GM20000 (cell line): ENCODE results near the gene TKTL1.
"Not testable (repeated sequence)": the region's sequence is repeated elsewhere in the genome, so short reads cannot be mapped to it uniquely, and the experiment has no call there.

Experiments
- DNase-seq: peaks from one replicate; pipeline ENCODE4 v3.0.0; 2012; ENCODE audit warnings: low spot score
- TF ChIP-seq, protein P1 (sequence below): IDR thresholded peaks from 2 replicates; pipeline ENCODE4 v1.5.1; 2012; ENCODE audit warnings: mild to moderate bottlenecking, control low read depth; ENCODE audit errors: extremely low read depth, missing control alignments

The TKTL1 gene

DNA sequence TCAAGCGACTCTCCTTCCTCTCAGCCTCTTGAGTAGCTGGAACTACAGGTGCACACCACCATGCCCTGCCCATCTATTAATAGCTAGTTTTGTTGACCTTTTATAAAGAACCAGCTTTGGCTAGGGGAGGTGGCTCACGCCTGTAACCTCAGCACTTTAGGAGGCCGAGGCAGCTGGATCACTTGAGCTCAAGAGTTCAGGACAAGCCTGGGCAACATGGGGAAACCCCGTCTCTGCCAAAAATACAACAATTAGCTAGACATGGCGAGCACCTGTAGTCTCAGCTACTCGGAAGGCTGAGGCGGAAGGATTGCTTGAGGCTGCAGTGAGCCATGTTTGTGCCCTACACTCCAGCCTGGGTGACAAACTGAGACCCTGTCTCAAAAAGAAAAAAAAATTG lies 2.7 kb downstream of the TKTL1 start:
- TF ChIP-seq, protein P1, sequence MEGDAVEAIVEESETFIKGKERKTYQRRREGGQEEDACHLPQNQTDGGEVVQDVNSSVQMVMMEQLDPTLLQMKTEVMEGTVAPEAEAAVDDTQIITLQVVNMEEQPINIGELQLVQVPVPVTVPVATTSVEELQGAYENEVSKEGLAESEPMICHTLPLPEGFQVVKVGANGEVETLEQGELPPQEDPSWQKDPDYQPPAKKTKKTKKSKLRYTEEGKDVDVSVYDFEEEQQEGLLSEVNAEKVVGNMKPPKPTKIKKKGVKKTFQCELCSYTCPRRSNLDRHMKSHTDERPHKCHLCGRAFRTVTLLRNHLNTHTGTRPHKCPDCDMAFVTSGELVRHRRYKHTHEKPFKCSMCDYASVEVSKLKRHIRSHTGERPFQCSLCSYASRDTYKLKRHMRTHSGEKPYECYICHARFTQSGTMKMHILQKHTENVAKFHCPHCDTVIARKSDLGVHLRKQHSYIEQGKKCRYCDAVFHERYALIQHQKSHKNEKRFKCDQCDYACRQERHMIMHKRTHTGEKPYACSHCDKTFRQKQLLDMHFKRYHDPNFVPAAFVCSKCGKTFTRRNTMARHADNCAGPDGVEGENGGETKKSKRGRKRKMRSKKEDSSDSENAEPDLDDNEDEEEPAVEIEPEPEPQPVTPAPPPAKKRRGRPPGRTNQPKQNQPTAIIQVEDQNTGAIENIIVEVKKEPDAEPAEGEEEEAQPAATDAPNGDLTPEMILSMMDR = no peak
- DNase-seq = no peak

DNA sequence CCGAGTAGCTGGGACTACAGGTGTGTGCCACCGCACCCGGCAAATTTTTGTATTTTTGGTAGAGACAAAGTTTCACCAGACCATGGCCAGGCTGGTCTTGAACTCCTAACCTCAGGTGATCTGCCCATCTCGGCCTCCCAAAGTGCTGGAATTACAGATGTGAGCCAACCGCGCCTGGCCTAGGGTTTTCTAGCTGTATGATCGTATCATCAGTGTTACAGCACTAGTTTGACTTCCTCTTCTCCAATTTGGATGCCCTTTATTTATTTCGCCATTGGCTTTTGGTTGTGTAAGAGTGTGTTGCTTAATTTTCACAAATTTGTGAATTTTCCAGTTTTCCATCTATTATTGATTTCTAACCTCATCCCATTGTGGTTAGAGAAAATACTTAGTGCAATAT lies 5.2 kb downstream of the TKTL1 start:
- TF ChIP-seq, protein P1 = no peak
- no peak for DNase-seq

- DNase-seq = not testable (repeated sequence)
These were observed 7.4 kb downstream of the TKTL1 start for GRCh38 chrX:154302998-154303397.

DNA sequence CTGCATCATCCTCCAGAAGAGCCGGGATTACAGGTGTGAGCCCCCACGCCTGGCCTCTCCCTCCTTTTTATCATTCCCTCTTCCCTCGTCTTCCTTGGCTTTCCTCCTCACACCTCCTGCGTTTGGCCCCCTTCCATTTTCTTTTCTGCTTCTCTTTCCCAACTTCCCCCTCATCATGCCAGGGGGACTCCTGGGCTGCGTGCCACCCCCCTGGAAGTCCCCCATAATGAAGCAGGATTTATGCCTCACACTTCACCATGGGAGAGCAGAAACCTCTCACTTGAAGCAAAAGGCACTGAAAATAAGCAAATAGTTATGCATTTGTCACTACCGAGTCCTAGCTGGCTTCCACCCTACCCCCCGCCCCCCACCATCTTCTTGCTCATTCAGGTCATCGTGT lies 7.9 kb downstream of the TKTL1 start:
- DNase-seq = no peak
- TF ChIP-seq, protein P1 = no peak

DNA sequence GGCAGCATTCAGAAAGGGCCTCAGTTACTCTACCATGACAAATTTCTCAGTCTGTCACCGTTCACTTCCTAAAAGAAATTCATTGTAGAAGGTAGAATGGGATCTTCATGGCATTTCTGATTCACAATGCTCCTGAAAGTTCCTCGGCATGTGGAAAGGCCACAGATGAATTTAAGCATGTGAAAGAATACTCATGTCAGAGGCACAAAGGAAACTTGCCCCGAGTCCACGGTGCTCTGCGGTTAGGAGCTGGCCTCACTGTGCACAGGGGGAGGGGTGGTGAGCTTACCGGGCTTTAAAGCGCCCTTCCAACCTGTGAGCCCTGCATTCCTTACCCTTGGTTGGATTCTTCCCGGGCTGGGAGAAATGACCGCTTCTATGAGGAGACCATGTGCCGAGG lies 9.3 kb downstream of the TKTL1 start:
- DNase-seq = no peak
- TF ChIP-seq, protein P1 = no peak

- TF ChIP-seq, protein P1 = no peak
- DNase-seq = no peak
These were observed 10.1 kb downstream of the TKTL1 start for GRCh38 chrX:154305541-154306205.

DNA sequence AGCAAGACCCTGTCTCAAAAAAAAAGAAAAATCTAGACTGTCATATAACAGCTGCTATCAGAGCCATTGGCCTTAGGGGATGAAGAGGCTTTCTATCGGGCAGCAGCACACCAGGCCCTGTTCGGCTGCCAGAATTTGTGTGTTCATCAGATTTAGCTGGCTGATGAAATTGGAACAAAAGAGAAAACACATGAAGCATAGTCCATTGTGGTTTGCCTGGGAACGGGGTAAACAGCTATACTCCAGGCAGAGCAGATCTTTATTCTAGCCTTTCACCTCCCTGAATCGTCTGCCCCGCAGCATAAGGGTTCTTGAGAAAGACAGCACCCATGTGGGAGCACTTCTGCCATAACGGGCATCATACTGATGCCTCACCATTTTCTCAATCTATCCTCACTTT lies 11.6 kb downstream of the TKTL1 start:
- no peak for DNase-seq
- TF ChIP-seq, protein P1 = no peak

DNA sequence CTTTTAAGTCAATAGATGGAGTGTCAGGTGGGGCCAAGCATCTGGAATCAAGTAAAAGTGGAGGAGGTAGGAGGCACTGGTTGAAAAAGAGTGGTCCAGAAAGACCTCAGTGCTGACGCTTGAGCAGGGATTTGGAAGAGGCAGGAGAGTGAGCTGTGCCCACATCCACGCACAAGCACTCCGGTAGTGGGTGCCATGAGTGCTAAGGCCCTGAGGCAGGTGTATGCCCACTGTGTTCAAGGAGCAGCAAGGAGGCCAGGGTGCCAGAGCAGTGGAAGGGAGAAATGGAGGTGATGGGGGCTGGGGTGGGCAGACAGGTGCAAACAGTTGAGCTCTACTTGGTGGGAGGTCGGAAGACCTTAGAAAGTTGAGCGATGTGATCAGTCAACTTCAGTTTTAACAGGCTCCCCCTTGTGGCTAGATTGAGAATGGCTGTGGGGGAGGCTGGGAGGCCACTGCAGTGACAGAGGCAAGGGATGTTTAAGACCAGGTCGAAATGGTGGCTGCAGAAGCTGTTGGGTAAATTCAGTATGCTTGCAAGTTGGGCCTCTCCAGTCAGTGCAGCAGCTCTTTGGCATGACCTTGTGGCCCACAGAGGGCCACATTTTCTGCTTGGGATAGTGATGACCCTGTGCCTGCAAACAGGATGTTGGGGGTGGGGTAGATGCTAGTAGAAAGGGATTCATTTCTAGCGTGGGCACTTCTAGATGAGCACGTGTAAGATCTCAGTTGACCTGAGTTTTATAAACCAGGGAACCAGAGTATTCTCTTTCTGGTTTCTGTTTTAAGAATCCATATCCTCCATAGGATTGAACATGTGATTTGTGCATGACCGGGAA lies 12.7 kb downstream of the TKTL1 start:
- TF ChIP-seq, protein P1 = peak; percentile 64
- peak; percentile 48 for DNase-seq
